HEK293T (cell line): ENCODE data around the gene SIPA1L3.

Experiments used
- BHLHE40 ChIP-seq: fragments of 450-650 bp; IDR thresholded peaks from 2 replicates; pipeline ENCODE4 v1.6.1; 2016; ENCODE audit warnings: mild to moderate bottlenecking, moderate library complexity, borderline replicate concordance
- CTBP1 ChIP-seq: fragments of 450-650 bp; IDR thresholded peaks from 2 replicates; pipeline ENCODE4 v1.6.1; 2016; ENCODE audit warnings: borderline replicate concordance
- FOXK2 ChIP-seq: fragments of 450-650 bp; IDR thresholded peaks from 2 replicates; pipeline ENCODE4 v1.6.1; 2016; ENCODE audit warnings: mild to moderate bottlenecking
- SP1 ChIP-seq: fragments of 450-650 bp; IDR thresholded peaks from 2 replicates; pipeline ENCODE4 v1.6.1; 2017

GRCh38 chr19:38030686-38031422 lies 123.8 kb downstream of the SIPA1L3 start:
- no peak for TF ChIP-seq BHLHE40
- no peak for TF ChIP-seq CTBP1
- no peak for TF ChIP-seq SP1
- TF ChIP-seq FOXK2, result no peak
